Fibroblast of mammary gland (primary cell): ENCODE results near the gene ADCY6.

Source experiments
- DNase-seq: peaks from one replicate; pipeline ENCODE4 v3.0.0-alpha.2; 2010; ENCODE audit warnings: low read depth
- H3K4me3 ChIP-seq: 2 replicates; pipeline ENCODE4 v1.5.1; 2011; ENCODE audit warnings: low read depth, mild to moderate bottlenecking, low read length, moderate library complexity; ENCODE audit not compliant: control insufficient read depth
- TF ChIP-seq, protein P1 (sequence below): conservative IDR thresholded peaks from 2 replicates; pipeline ENCODE4 v1.5.1; 2011; ENCODE audit warnings: low read depth, low read length, inconsistent platforms; ENCODE audit not compliant: control insufficient read depth, insufficient read depth

Gene ADCY6

DNA sequence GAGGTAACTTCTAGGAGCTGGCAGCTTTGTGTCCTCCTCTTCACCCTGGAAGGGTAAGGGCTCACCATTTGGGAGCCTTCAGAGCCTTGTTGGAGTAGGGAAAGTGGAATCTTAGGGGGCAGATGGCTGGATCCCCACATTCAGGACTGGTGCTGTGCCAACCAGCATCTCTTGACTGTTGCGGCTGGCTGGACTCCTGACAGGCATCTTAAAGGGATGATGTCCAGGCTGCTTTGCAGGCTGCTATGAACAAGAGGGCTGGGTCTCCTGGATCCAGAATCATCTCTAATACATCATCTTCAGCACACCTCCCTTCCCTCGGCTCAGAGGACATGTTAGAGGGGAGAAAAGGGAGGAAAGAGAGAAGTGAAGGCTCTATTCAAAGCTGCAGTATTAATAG, 33.8 kb upstream of the ADCY6 start:
- DNase-seq = no peak
- TF ChIP-seq, protein P1, sequence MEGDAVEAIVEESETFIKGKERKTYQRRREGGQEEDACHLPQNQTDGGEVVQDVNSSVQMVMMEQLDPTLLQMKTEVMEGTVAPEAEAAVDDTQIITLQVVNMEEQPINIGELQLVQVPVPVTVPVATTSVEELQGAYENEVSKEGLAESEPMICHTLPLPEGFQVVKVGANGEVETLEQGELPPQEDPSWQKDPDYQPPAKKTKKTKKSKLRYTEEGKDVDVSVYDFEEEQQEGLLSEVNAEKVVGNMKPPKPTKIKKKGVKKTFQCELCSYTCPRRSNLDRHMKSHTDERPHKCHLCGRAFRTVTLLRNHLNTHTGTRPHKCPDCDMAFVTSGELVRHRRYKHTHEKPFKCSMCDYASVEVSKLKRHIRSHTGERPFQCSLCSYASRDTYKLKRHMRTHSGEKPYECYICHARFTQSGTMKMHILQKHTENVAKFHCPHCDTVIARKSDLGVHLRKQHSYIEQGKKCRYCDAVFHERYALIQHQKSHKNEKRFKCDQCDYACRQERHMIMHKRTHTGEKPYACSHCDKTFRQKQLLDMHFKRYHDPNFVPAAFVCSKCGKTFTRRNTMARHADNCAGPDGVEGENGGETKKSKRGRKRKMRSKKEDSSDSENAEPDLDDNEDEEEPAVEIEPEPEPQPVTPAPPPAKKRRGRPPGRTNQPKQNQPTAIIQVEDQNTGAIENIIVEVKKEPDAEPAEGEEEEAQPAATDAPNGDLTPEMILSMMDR = no peak
- H3K4me3 ChIP-seq = no peak overlapping the region

DNA sequence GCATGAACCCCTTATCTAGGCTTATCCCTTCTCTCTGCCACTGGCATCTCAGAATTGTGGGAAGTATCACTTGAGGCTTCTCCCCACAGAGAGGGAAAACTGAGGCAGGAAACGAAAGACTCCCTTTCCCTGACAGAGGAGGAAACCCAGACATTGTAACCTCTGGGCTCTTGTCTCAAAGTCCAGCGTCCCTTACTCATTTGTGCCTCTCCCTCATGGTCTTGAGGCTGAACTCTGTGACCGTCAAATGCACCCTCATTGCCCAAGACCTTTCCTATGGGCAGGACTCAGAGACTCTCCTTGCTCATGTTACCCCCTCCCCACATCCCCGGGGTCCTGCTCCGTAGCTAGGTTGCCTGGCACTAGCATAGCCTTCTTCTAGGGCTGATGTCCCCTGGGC, 33.2 kb upstream of the ADCY6 start:
- TF ChIP-seq, protein P1 = no peak
- no peak overlapping the region for H3K4me3 ChIP-seq
- no peak for DNase-seq

DNA sequence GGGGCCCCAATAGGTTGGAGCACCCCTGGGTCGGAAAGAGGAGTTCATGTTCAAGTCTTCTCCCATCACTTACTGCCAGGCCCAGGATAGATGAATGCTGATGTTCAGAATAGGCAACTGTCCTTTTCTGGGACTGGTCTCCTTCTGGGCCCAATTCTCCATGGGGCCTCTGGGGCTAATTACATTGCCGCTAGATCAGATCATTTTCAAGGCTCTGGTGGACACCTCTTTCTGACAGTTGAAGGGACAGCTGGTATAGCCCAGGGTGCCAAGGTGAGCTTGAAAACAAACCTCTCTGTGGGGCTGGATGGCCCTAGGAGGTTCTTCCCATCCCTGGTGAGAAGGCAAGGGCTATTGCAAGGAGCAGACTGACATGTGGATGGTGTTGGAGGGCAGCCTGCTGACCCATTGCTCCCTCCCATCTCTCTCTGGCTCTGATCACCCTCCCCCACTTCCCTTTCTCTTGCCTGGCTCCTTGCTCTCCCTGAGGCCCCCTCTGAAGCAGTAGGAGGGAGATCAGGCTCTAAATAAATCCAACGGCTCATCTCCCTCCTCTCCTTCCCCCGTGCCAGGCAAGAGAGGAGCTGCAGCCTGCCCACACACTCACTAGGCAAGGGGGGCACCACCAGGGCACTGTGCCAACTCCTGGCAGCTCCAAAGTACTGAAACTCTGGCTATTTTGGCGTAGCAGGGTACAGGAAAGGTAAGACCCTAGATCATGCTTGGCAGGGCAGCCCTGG, 31.3 kb upstream of the ADCY6 start:
- no peak for DNase-seq
- no peak overlapping the region for H3K4me3 ChIP-seq
- TF ChIP-seq, protein P1 = no peak

DNA sequence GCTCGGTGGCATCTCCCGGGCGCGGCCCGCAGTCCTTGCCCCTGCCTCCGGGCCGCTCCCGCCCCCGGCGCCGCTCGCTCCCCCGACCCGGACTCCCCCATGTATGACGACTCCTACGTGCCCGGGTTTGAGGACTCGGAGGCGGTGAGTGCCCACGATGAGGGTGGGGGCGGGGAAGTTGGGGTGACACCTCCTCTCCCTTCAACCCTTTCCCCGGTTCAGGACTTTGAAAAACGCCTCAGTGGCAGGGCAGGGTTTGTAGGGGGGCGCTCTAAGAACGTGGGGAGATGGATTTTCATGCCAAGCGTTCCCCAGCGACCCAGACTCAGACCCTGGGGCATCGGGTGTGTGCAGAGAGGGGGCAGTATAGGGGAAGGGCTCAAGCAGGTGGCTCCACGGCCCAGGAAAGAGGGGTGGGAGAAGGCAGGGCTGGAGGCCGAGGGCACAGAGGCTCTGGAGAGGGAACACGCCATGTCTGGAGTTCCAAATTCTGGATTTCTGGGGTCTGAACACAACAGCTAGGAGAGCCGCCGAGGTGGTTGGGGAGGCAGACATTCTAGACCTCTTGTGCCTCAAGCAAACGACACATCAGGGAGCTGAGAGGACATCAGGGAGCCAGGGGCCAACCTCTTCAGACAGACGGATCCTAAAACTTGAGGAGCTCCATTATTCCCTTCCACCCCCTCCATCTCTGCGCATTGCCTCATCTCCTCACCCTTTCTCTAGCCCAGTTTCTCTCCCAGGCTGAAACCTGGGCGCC, 30.1 kb upstream of the ADCY6 start:
- peak overlapping the region; percentile 61 for H3K4me3 ChIP-seq
- no peak for DNase-seq
- TF ChIP-seq, protein P1 = no peak

DNA sequence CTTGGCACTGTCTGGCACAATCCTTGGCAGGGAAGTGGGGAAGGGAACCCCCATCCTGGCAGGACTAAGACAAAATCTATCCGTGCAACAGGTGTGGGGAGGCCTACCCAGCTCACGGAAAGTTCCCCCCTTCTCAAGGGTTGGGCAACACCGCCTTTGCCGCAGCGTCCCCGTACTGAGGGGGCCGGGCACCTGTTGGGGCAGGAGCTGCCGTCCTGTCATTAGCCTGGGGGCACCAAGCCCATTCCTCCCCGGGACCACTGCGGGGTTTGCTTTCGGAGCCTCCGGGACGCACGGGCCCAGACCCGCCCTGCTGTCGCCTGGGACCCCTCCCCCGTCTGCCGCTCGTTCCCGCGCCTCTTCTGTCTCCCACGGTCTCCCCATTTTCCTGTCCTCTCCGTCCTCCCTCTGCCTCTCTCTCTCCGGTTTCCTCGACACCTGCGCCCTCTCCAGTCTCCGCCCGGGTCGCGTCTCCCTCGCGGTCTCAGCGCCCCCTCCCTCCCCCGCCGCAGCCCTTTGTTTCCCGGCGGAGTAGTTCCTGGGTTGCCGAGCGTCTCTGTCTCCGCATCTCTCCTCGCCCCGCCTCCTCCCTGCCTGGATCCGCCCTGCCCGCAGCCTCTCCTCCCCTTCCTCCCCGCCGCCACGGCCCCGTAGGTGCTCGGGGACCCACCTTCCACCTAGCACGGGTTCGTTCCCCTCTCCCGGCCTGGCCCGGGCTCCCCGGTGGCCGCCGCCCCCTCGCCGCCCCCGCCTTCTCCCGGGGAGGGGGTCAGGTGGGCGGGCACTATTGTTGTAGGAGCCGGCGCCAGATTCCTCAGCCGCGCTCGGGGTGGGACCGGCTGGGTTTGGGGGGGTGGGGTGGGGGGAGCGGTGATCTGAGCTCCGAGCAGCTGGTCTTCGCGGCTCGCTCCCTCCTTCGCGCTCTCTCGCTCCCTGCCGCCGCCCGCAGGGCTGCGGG, 29.3 kb upstream of the ADCY6 start, which contains the start of gene CACNB3:
CACNB3 (plus strand) TSS at position 624 of the 958 bp plus-strand sequence. CDS start 434 bp downstream, outside the sequence.
- DNase-seq = peak; percentile 22
- TF ChIP-seq, protein P1 = no peak
- peak within 1 kb of the TSS; percentile 61 for H3K4me3 ChIP-seq
